WERI-Rb-1 (cell line): ENCODE data around the gene IL23R.
"Not testable (repeated sequence)": the region's sequence is repeated elsewhere in the genome, so short reads cannot be mapped to it uniquely, and the experiment has no call there.

Experiments used
- DNase-seq: peaks from one replicate; pipeline ENCODE4 v3.0.0-alpha.2; 2020
- H3K27ac ChIP-seq: fragments of 250-450 bp; sonication (Bioruptor Pico); 2 replicates; pipeline ENCODE4 v1.5.1; 2020; ENCODE audit warnings: mild to moderate bottlenecking, moderate library complexity
- H3K27me3 ChIP-seq: fragments of 250-450 bp; sonication (Bioruptor Pico); 2 replicates; pipeline ENCODE4 v1.5.1; 2021; ENCODE audit warnings: mild to moderate bottlenecking, low read depth, moderate library complexity; ENCODE audit not compliant: insufficient read depth, severe bottlenecking
- H3K36me3 ChIP-seq: fragments of 250-450 bp; sonication (Bioruptor Pico); 2 replicates; pipeline ENCODE4 v1.5.1; 2020; ENCODE audit warnings: mild to moderate bottlenecking, moderate library complexity
- H3K4me3 ChIP-seq: 2 replicates; pipeline ENCODE4 v1.5.1; 2011; ENCODE audit warnings: low read depth, mild to moderate bottlenecking, control low read depth, low read length
- H3K9me3 ChIP-seq: fragments of 250-450 bp; sonication (Bioruptor Pico); 2 replicates; pipeline ENCODE4 v1.5.1; 2021; ENCODE audit warnings: mild to moderate bottlenecking, moderate library complexity; ENCODE audit not compliant: severe bottlenecking
- CTCF ChIP-seq: IDR thresholded peaks from 2 replicates; pipeline ENCODE4 v1.5.1; 2011; ENCODE audit warnings: low read depth, mild to moderate bottlenecking, control low read depth, inconsistent platforms, low read length

The IL23R gene

GRCh38 chr1:67137307-67137753 lies 28.9 kb upstream of the IL23R start:
- no peaks in the 10 kb centered on the region for H3K27me3 ChIP-seq

GRCh38 chr1:67138813-67139499 lies 27.3 kb upstream of the IL23R start:
- no peaks in the 10 kb centered on the region for H3K36me3 ChIP-seq
- no peaks in the 10 kb centered on the region for H3K27me3 ChIP-seq
- no peak overlapping the region for H3K4me3 ChIP-seq
- no peak for DNase-seq
- H3K9me3 ChIP-seq, result no peaks in the 10 kb centered on the region
- TF ChIP-seq CTCF, result no peak
- no peak overlapping the region for H3K27ac ChIP-seq

More at GRCh38 chr1:67137307-67137753, 28.9 kb upstream of the IL23R start:
- no peak for DNase-seq
- no peak for TF ChIP-seq CTCF
- H3K9me3 ChIP-seq, result no peaks in the 10 kb centered on the region
- H3K4me3 ChIP-seq, result no peak overlapping the region
- no peak overlapping the region for H3K27ac ChIP-seq
- H3K36me3 ChIP-seq, result no peaks in the 10 kb centered on the region

GRCh38 chr1:67140460-67140859 lies 25.8 kb upstream of the IL23R start:
- H3K27me3 ChIP-seq, result no peaks in the 10 kb centered on the region
- no peak overlapping the region for H3K4me3 ChIP-seq
- no peak for TF ChIP-seq CTCF
- no peak for DNase-seq
- H3K27ac ChIP-seq, result no peak overlapping the region
- H3K36me3 ChIP-seq, result no peaks in the 10 kb centered on the region
- H3K9me3 ChIP-seq, result no peaks in the 10 kb centered on the region

GRCh38 chr1:67141832-67142231 lies 24.4 kb upstream of the IL23R start:
- DNase-seq, H3K36me3 ChIP-seq, H3K4me3 ChIP-seq, H3K9me3 ChIP-seq, H3K27ac ChIP-seq, H3K27me3 ChIP-seq: not testable (repeated sequence)

DNA sequence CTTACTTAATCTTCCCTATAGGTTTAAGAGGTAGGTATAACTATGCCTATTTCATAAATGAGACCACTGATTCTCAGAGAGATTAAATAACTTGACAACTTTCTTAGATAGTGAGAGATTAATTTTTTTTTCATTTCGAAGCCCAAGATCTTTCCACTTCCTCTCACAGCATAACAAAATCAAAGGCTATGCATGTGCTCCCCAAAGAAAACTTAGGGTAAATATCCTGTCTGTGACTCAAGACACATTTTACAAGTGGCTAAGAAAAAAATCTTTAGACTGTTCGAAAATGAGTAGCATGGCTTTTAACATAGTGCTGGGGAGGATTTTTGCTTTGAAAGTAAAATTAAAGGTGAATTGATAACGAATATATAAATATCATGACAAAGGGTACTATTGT lies 23.3 kb upstream of the IL23R start:
- Histone ChIP-seq H3K4me3 (no peak overlapping the region), H3K9me3 (no peaks in the 10 kb centered on the region), H3K27ac (no peak overlapping the region), H3K36me3 (no peaks in the 10 kb centered on the region), H3K27me3 (no peaks in the 10 kb centered on the region)
- no peak for DNase-seq
- TF ChIP-seq CTCF, result no peak

- TF ChIP-seq CTCF, result no peak
- Histone ChIP-seq H3K4me3 (no peak overlapping the region), H3K27me3 (no peaks in the 10 kb centered on the region), H3K9me3 (no peaks in the 10 kb centered on the region), H3K27ac (no peak overlapping the region), H3K36me3 (no peaks in the 10 kb centered on the region)
- no peak for DNase-seq
Observed at GRCh38 chr1:67143966-67144365, 22.3 kb upstream of the IL23R start.
